Measurements from ENCODE around the gene CEMIP2. TPM values are rescaled to one million over a fixed set of nuclear protein-coding genes. Genes with fewer than 3 reads are reported as not detected.

The CEMIP2 gene, protein sequence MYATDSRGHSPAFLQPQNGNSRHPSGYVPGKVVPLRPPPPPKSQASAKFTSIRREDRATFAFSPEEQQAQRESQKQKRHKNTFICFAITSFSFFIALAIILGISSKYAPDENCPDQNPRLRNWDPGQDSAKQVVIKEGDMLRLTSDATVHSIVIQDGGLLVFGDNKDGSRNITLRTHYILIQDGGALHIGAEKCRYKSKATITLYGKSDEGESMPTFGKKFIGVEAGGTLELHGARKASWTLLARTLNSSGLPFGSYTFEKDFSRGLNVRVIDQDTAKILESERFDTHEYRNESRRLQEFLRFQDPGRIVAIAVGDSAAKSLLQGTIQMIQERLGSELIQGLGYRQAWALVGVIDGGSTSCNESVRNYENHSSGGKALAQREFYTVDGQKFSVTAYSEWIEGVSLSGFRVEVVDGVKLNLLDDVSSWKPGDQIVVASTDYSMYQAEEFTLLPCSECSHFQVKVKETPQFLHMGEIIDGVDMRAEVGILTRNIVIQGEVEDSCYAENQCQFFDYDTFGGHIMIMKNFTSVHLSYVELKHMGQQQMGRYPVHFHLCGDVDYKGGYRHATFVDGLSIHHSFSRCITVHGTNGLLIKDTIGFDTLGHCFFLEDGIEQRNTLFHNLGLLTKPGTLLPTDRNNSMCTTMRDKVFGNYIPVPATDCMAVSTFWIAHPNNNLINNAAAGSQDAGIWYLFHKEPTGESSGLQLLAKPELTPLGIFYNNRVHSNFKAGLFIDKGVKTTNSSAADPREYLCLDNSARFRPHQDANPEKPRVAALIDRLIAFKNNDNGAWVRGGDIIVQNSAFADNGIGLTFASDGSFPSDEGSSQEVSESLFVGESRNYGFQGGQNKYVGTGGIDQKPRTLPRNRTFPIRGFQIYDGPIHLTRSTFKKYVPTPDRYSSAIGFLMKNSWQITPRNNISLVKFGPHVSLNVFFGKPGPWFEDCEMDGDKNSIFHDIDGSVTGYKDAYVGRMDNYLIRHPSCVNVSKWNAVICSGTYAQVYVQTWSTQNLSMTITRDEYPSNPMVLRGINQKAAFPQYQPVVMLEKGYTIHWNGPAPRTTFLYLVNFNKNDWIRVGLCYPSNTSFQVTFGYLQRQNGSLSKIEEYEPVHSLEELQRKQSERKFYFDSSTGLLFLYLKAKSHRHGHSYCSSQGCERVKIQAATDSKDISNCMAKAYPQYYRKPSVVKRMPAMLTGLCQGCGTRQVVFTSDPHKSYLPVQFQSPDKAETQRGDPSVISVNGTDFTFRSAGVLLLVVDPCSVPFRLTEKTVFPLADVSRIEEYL (N-terminal part only)
- total RNA-seq, result 40.0 and 65.6 TPM in 2 replicates

DNA sequence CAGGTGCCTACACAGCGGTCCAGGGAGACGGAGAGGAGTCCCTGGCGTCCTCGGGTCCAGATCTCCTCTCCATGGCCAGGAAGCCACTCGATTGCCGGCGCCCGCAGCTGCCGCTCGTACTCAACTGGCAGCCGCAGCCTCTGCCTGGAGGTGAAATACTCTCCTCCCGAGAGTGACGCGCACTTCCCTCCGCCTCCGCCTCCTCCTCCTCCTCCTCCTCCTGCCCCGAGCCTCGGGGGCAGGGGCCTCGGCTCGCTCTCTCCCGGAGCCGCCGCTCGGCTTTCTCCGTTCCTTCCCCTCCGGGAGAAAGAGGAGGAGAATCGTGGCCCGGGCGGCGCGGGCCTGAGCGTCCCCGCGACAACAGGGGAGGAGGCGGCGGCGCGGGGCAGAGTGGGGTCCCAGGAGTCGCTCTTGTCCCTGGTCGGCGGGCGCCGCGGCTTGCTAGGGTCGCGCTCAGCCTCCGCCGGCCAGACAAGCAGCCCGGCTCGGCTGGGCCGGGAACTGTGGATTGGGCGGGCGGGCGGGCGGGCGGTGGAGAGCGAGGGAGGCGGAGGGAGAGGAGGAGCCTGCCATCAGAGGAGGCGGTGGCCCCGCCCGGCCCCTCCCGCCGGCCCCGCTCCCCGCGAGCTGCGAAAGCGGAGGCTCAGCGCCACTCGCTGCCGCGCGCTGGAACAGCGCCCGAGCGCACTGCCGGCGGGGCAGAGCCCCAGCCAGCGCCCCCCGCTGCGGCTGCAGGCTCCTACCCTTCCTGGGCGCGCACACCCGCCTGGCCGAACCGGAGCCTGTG, at the start of gene CEMIP2:
TSS of gene CEMIP2 (minus strand) at position 126 of the 787 bp plus-strand sequence. CDS start 18,140 bp downstream, outside the sequence.

Other genes with a start within 250 kb of the CEMIP2 start
- 14.8 and 20.7 TPM in 2 replicates for gene ABHD17B, start 142.7 kb upstream of the CEMIP2 start, total RNA-seq
- 13.6 and 14.1 TPM in 2 replicates for gene C9orf85, start 143.1 kb upstream of the CEMIP2 start, total RNA-seq